ENCODE data around the gene GBP4. TPM values are rescaled to one million over a fixed set of nuclear protein-coding genes. Genes with fewer than 3 reads are reported as not detected.

Gene GBP4
- total and polyA plus RNA-seq, 8 donors: 12.9 to 30.3 (median 19.5) TPM

GRCh38 chr1:89166705-89167104, 32.0 kb downstream of the GBP4 start:
- intact Hi-C loops (cut with DNase I): no loop called here
- H3K4me1 ChIP-seq: no peaks in the 10 kb centered on the region
- no peaks in the 10 kb centered on the region for H3K9me3 ChIP-seq
- no peak for TF ChIP-seq CTCF (IDR thresholded peaks at IDR 0.05)
- no peaks in the 10 kb centered on the region for H3K27me3 ChIP-seq
- no peak overlapping the region for H3K4me3 ChIP-seq
- no peak overlapping the region for H3K27ac ChIP-seq
- DNase-seq (no peak), ATAC-seq (no peak)
- no peaks in the 10 kb centered on the region for H3K36me3 ChIP-seq

GRCh38 chr1:89165811-89166210, 32.9 kb downstream of the GBP4 start:
- Histone ChIP-seq H3K9me3 (peaks cover 0 to 2% of the 10 kb centered on the region in 2 donors), H3K4me3 (no peak overlapping the region), H3K4me1 (no peaks in the 10 kb centered on the region), H3K27ac (no peak overlapping the region), H3K36me3 (no peaks in the 10 kb centered on the region), H3K27me3 (no peaks in the 10 kb centered on the region)
- DNase-seq (no peak), ATAC-seq (no peak)
- intact Hi-C loops (cut with DNase I): no loop called here
- TF ChIP-seq CTCF (IDR thresholded peaks at IDR 0.05): no peak

- Histone ChIP-seq H3K9me3 (peaks cover 0 to 2% of the 10 kb centered on the region in 2 donors), H3K27ac (no peak overlapping the region), H3K4me1 (no peaks in the 10 kb centered on the region), H3K4me3 (no peak overlapping the region), H3K36me3 (no peaks in the 10 kb centered on the region), H3K27me3 (no peaks in the 10 kb centered on the region)
- no peak for ATAC-seq
- no peak for DNase-seq
- intact Hi-C loops (cut with DNase I): no loop called here
- TF ChIP-seq CTCF (IDR thresholded peaks at IDR 0.05): no peak
Measured at GRCh38 chr1:89151047-89151446, 47.7 kb downstream of the GBP4 start.

GRCh38 chr1:89149976-89150375, 48.8 kb downstream of the GBP4 start:
- H3K4me1 ChIP-seq: no peaks in the 10 kb centered on the region
- H3K27me3 ChIP-seq: no peaks in the 10 kb centered on the region
- intact Hi-C loops (cut with DNase I): no loop called here
- no peak overlapping the region for H3K4me3 ChIP-seq
- no peaks in the 10 kb centered on the region for H3K9me3 ChIP-seq
- H3K27ac ChIP-seq: no peak overlapping the region
- TF ChIP-seq CTCF (IDR thresholded peaks at IDR 0.05): no peak
- no peak for DNase-seq
- H3K36me3 ChIP-seq: no peaks in the 10 kb centered on the region
- ATAC-seq: no peak

- Histone ChIP-seq H3K36me3 (no peaks in the 10 kb centered on the region), H3K4me3 (no peak overlapping the region), H3K27ac (no peak overlapping the region), H3K27me3 (no peaks in the 10 kb centered on the region), H3K4me1 (no peaks in the 10 kb centered on the region), H3K9me3 (no peaks in the 10 kb centered on the region)
- peak; percentile 45 for ATAC-seq
- intact Hi-C loops (cut with DNase I): no loop called here
- no peak for DNase-seq
- no peak for TF ChIP-seq CTCF (IDR thresholded peaks at IDR 0.05)
Measured at GRCh38 chr1:89149229-89149628, 49.5 kb downstream of the GBP4 start.
